Suprapubic skin (tissue), 4 donors: Measurements from ENCODE around the gene PUM1. TPM values are rescaled to one million over a fixed set of nuclear protein-coding genes. Genes with fewer than 3 reads are reported as not detected.

Experiments used
- DNase-seq, 2 donors: peaks; one replicate each; pipeline ENCODE4 v3.0.0-alpha.2; 2019; ENCODE audit warnings: low spot score in 2 of 2
- H3K27ac ChIP-seq: fragments of 200-600 bp; sonication (generic); one replicate; pipeline ENCODE4 v1.5.1; 2019
- H3K27me3 ChIP-seq: fragments of 200-600 bp; sonication (generic); one replicate; pipeline ENCODE4 v1.5.1; 2019
- H3K36me3 ChIP-seq: fragments of 200-600 bp; sonication (generic); one replicate; pipeline ENCODE4 v1.5.1; 2019
- H3K4me1 ChIP-seq: fragments of 200-600 bp; sonication (generic); one replicate; pipeline ENCODE4 v1.5.1; 2019
- H3K4me3 ChIP-seq: fragments of 200-600 bp; sonication (generic); one replicate; pipeline ENCODE4 v1.5.1; 2019; ENCODE audit warnings: mild to moderate bottlenecking
- H3K9me3 ChIP-seq: fragments of 200-600 bp; sonication (generic); one replicate; pipeline ENCODE4 v1.5.1; 2019
- CTCF ChIP-seq, 2 donors: fragments of 200-600 bp in 1 of 2; fragments of 450-650 bp in 1 of 2; sonication (generic) in 1 of 2; IDR thresholded peaks; one replicate each; pipeline ENCODE4 v1.5.1; 2016 to 2019; ENCODE audit warnings: antibody characterized with exemption in 2 of 2, mild to moderate bottlenecking in 1 of 2, moderate library complexity in 1 of 2
- EP300 ChIP-seq: sonication (generic); formaldehyde crosslinking; IDR thresholded peaks from one replicate; pipeline ENCODE4 v1.6.1; 2017; ENCODE audit warnings: antibody characterized with exemption
- POLR2A ChIP-seq, 2 donors: fragments of 450-650 bp; IDR thresholded peaks; one replicate each; pipeline ENCODE4 v1.6.1; 2017; ENCODE audit warnings: antibody characterized with exemption in 2 of 2, mild to moderate bottlenecking in 2 of 2, moderate library complexity in 2 of 2
- POLR2AphosphoS5 ChIP-seq, 3 donors: sonication (generic); formaldehyde crosslinking; IDR thresholded peaks; one replicate each; pipeline ENCODE4 v1.6.1; 2017; ENCODE audit warnings: antibody characterized with exemption in 3 of 3
- WGBS: methylation state at CpG from one replicate; pipeline ENCODE4 v1.1.5; 2018; 5-methylcytosine and 5-hydroxymethylcytosine counted together
- total RNA-seq, 4 donors: library from RNA; depleted of rRNA; stranded (reverse); fragments of >200 nt; gene quantifications; one replicate each; pipeline ENCODE4 v1.1.0, GENCODE V29; 2016

The PUM1 gene
- total RNA-seq, 4 donors from 2014 or later: 100 to 132 (median 110) TPM

- 71% methylated on average over 7 of the region's 7 CpGs for WGBS
- Histone ChIP-seq H3K4me3 (no peak overlapping the region), H3K9me3 (no peaks in the 10 kb centered on the region), H3K36me3 (peaks cover 78% of the 10 kb centered on the region), H3K27me3 (no peaks in the 10 kb centered on the region), H3K4me1 (peaks cover 18% of the 10 kb centered on the region), H3K27ac (no peak overlapping the region)
- TF ChIP-seq POLR2A (IDR thresholded peaks at IDR 0.05) (no peak), POLR2AphosphoS5 (IDR thresholded peaks at IDR 0.05) (no peak)
- no peak for DNase-seq
These were observed 100.8 kb downstream of the PUM1 start for GRCh38 chr1:30964706-30965105.

GRCh38 chr1:30962609-30963508 is 102.7 kb downstream of the PUM1 start:
- WGBS: 72% methylated on average over 6 of the region's 6 CpGs
- Histone ChIP-seq H3K27me3 (no peaks in the 10 kb centered on the region), H3K36me3 (peaks cover 83% of the 10 kb centered on the region), H3K27ac (no peak overlapping the region), H3K4me3 (no peak overlapping the region), H3K9me3 (no peaks in the 10 kb centered on the region), H3K4me1 (peaks cover 14% of the 10 kb centered on the region)
- no peak for TF ChIP-seq EP300
- no peak for TF ChIP-seq CTCF (IDR thresholded peaks at IDR 0.05)
- no peak for TF ChIP-seq POLR2AphosphoS5 (IDR thresholded peaks at IDR 0.05)
- no peak for TF ChIP-seq POLR2A (IDR thresholded peaks at IDR 0.05)
- DNase-seq: no peak

GRCh38 chr1:30957560-30958222 is 107.8 kb downstream of the PUM1 start:
- H3K27ac ChIP-seq: no peak overlapping the region
- no peak for DNase-seq
- WGBS: 93% methylated on average over 4 of the region's 4 CpGs
- no peaks in the 10 kb centered on the region for H3K4me1 ChIP-seq
- H3K36me3 ChIP-seq: peaks cover 79% of the 10 kb centered on the region
- H3K4me3 ChIP-seq: no peak overlapping the region
- no peaks in the 10 kb centered on the region for H3K27me3 ChIP-seq
- H3K9me3 ChIP-seq: no peaks in the 10 kb centered on the region
- no peak for TF ChIP-seq EP300
- TF ChIP-seq POLR2A (IDR thresholded peaks at IDR 0.05): no peak
- TF ChIP-seq CTCF (IDR thresholded peaks at IDR 0.05): no peak
- no peak for TF ChIP-seq POLR2AphosphoS5 (IDR thresholded peaks at IDR 0.05)

- Histone ChIP-seq H3K4me3 (no peak overlapping the region), H3K36me3 (peaks cover 82% of the 10 kb centered on the region), H3K27ac (no peak overlapping the region), H3K4me1 (no peaks in the 10 kb centered on the region), H3K27me3 (no peaks in the 10 kb centered on the region), H3K9me3 (no peaks in the 10 kb centered on the region)
- no peak for TF ChIP-seq POLR2AphosphoS5 (IDR thresholded peaks at IDR 0.05)
- no peak for TF ChIP-seq EP300
- DNase-seq: no peak
- WGBS: 29% methylated on average over 1 of the region's 1 CpG
These were observed 110.0 kb downstream of the PUM1 start for GRCh38 chr1:30955448-30956015.

- H3K4me3 ChIP-seq: no peak overlapping the region
- H3K36me3 ChIP-seq: peaks cover 84% of the 10 kb centered on the region
- TF ChIP-seq POLR2AphosphoS5 (IDR thresholded peaks at IDR 0.05) (no peak), CTCF (IDR thresholded peaks at IDR 0.05) (no peak), POLR2A (IDR thresholded peaks at IDR 0.05) (no peak), EP300 (no peak)
- no peak for DNase-seq
- no peaks in the 10 kb centered on the region for H3K9me3 ChIP-seq
- no peaks in the 10 kb centered on the region for H3K27me3 ChIP-seq
- no peaks in the 10 kb centered on the region for H3K4me1 ChIP-seq
- WGBS: 88% methylated on average over 11 of the region's 11 CpGs
- no peak overlapping the region for H3K27ac ChIP-seq
These were observed 111.8 kb downstream of the PUM1 start for GRCh38 chr1:30953685-30954084.

- Histone ChIP-seq H3K4me3 (no peak overlapping the region), H3K27me3 (no peaks in the 10 kb centered on the region), H3K4me1 (no peaks in the 10 kb centered on the region), H3K36me3 (peaks cover 86% of the 10 kb centered on the region), H3K9me3 (no peaks in the 10 kb centered on the region), H3K27ac (no peak overlapping the region)
- DNase-seq: no peak
- TF ChIP-seq EP300: no peak
- TF ChIP-seq CTCF (IDR thresholded peaks at IDR 0.05): no peak
- no peak for TF ChIP-seq POLR2AphosphoS5 (IDR thresholded peaks at IDR 0.05)
- no peak for TF ChIP-seq POLR2A (IDR thresholded peaks at IDR 0.05)
- 63% methylated on average over 5 of the region's 5 CpGs for WGBS
These were observed 113.4 kb downstream of the PUM1 start for GRCh38 chr1:30952098-30952497.
